Measurements from ENCODE around the gene ZDHHC14. TPM values are rescaled to one million over a fixed set of nuclear protein-coding genes. Genes with fewer than 3 reads are reported as not detected.
A peak's percentile ranks its signal among the peaks of the same experiment; 100 is the strongest.

ZDHHC14 gene
- total and polyA plus RNA-seq, 2 of the 8 experiments (the other 6 are each of a cell fraction or from before 2014, with no cell fraction given) = 2.9 to 5.3 TPM

DNA sequence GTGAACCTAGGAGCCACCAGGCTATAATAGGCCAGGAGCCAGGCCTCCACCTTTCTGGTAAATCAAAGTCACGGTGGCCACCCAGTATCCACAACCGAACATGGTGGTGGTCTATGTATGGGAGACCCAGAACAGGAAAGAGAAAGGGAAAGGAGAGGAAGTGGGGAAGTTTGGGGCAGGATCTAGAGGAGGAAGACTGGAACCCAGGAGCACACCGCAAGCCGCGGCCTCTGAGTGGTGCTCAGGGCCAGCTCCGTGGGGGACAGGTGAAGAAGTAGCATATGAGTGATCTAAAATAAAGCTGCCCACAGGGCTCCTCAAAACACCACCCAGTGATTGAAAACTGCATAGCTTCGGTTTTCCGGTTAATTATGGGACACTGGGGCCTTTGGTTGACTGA lies 214.8 kb downstream of the ZDHHC14 start:
- no peaks in the 10 kb centered on the region for H4K20me1 ChIP-seq (replicated peaks in 1 of 2; ENCODE audit: control insufficient read depth in 1 of 2, insufficient read depth in 2 of 2, low read length in 2 of 2)
- H2AFZ ChIP-seq (ENCODE audit: low read length) = no peak overlapping the region
- no peak overlapping the region for H3K4me3 ChIP-seq (ENCODE audit: extremely low read depth in 1 of 4, insufficient read depth in 2 of 4, low read depth in 3 of 4, low read length in 4 of 4)
- H3K27ac ChIP-seq (ENCODE audit: low read depth, low read length) = no peak overlapping the region
- no peak overlapping the region for H2BK20ac ChIP-seq (ENCODE audit: low read length)
- H3K27me3 ChIP-seq (replicated peaks in 1 of 4; ENCODE audit: control insufficient read depth in 3 of 4, extremely low read depth in 1 of 4, insufficient read depth in 3 of 4, low read length in 3 of 4) = no peaks in the 10 kb centered on the region
- no peak overlapping the region for H3K4ac ChIP-seq (replicated peaks; ENCODE audit: insufficient read length, low read depth, low read length)
- H3K9me3 ChIP-seq (ENCODE audit: insufficient read depth in 2 of 2, low read depth in 1 of 2, low read length in 1 of 2) = peaks cover 7 to 8% of the 10 kb centered on the region in 2 experiments
- H4K8ac ChIP-seq (ENCODE audit: extremely low read depth, insufficient read depth, low read length) = no peak overlapping the region
- ChIA-PET CTCF (ENCODE audit: partially characterized antibody) (interaction anchor here (0.6 to 5.3 kb wide), 15 partner anchors 9 to 1513 kb away, joined by 3 to 34 read pairs (median 4); partner anchors contain the start of gene TMEM242), POLR2A (ENCODE audit: partially characterized antibody) (no interaction called here)
- no peak overlapping the region for H2BK120ac ChIP-seq (replicated peaks; ENCODE audit: low read depth, low read length)
- no peak overlapping the region for H3K9ac ChIP-seq (replicated peaks in 1 of 4; ENCODE audit: extremely low read depth in 1 of 4, low read depth in 3 of 4, low read length in 3 of 4)
- no peak overlapping the region for H2BK5ac ChIP-seq (ENCODE audit: low read depth, low read length)
- TF ChIP-seq RAD21 (IDR thresholded peaks at IDR 0.05 in 1 of 2, conservative IDR thresholded peaks at IDR 0.05 in 1 of 2; ENCODE audit: low read depth in 2 of 2, low read length in 2 of 2) = peak; percentile 24 to 26
- TF ChIP-seq RBBP5 (IDR thresholded peaks at IDR 0.05; ENCODE audit: borderline replicate concordance, low read depth, low read length) = no peak
- no peak overlapping the region for H3K14ac ChIP-seq (ENCODE audit: insufficient read length)
- no peaks in the 10 kb centered on the region for H3K36me3 ChIP-seq (ENCODE audit: control insufficient read depth in 2 of 4, insufficient read depth in 4 of 4, low read length in 3 of 4)
- no peak overlapping the region for H3K4me2 ChIP-seq (ENCODE audit: insufficient read depth in 1 of 2, low read depth in 2 of 2, low read length in 2 of 2)
- H2AK5ac ChIP-seq (ENCODE audit: low read depth, low read length) = no peak overlapping the region
- H3K23me2 ChIP-seq (ENCODE audit: low read depth, low read length) = no peaks in the 10 kb centered on the region
- no peak overlapping the region for H3K56ac ChIP-seq (replicated peaks; ENCODE audit: insufficient read length, low read depth, low read length)
- H3K79me2 ChIP-seq (ENCODE audit: control insufficient read depth in 1 of 2, insufficient read depth in 2 of 2, low read length in 2 of 2) = no peaks in the 10 kb centered on the region
- peaks cover 0 to 2% (median 0%) of the 10 kb centered on the region in 4 experiments; a peak in 2 of 7 replicates for H3K4me1 ChIP-seq (replicated peaks in 1 of 4; ENCODE audit: control insufficient read depth in 3 of 4, insufficient read depth in 4 of 4, low read length in 3 of 4)
- no peak overlapping the region for H3K18ac ChIP-seq (ENCODE audit: extremely low read depth, low read length)
- H2BK12ac ChIP-seq (ENCODE audit: low read depth, low read length) = no peak overlapping the region
- H3K79me1 ChIP-seq (ENCODE audit: low read depth, low read length) = no peaks in the 10 kb centered on the region
- H4K5ac ChIP-seq (ENCODE audit: insufficient read length, low read depth, low read length) = no peak overlapping the region
- H3K23ac ChIP-seq (ENCODE audit: insufficient read length) = no peak overlapping the region
- no peak overlapping the region for H4K91ac ChIP-seq (replicated peaks; ENCODE audit: insufficient read length, low read length)
- FAIRE-seq (no peak), DNase-seq (ENCODE audit: low read depth in 1 of 2, low spot score in 2 of 2) (no peak)
- WGBS, 2 experiments (ENCODE audit: extremely low coverage in 1 of 2, insufficient coverage in 1 of 2, insufficient read length in 1 of 2, insufficient replicate concordance in 2 of 2, low coverage in 1 of 2, low lambda C conversion rate in 2 of 2, missing lambda C conversion rate in 1 of 2) = 92% methylated on average over 7 of the region's 8 CpGs; no CpG with 5 or more reads in 1 of the 2 experiments
- H2BK15ac ChIP-seq (ENCODE audit: low read length) = no peak overlapping the region
